Activated naive CD4-positive, alpha-beta T cell treated with anti-CD3 and anti-CD28 coated beads, Interleukin-2, amount 50 U/mL, for 16 hours (primary cell): ENCODE data around the gene ATP11A.

Experiments used
- DNase-seq: peaks from one replicate; pipeline ENCODE4 v3.0.0-alpha.2; 2020

The ATP11A gene

DNA sequence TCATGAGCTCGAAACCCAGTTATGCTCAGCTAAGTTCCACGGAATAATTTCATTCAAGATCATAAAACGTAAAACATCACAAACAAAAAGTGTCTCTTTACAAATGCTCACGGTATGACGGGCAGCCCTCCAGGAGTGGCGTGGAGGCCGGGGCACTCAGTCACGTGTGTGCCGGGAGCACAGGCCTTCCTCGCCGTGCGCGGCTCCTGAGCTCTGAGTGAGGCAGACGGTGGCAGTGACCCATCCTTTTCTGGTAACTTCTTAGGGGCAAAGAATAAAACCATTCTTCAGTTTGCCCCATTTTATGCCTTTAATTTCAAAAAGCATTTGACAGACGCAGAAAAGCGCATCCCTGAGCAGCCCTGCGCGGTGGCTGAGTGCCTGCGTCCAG, 72.8 kb downstream of the ATP11A start:
- no peak for DNase-seq

DNA sequence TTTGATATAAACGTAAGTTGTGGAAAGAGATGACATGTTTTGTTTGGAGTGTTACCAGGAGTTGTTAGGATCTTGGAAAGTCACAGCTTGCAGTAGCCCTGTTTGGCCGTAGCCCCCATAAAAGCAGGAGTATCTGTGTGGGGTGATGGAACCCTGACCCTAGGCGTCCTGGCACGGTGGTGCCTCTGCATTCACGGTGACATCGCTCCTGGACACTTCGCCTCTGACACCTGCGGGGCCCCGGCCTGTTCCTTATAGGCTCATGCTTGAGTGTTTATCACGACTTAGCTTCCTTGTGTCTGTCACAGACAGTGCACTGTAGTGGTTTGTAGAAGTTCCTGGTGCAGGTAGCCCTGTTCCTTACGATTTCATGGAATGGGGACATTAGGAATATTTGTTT, 74.2 kb downstream of the ATP11A start:
- DNase-seq, result no peak

DNA sequence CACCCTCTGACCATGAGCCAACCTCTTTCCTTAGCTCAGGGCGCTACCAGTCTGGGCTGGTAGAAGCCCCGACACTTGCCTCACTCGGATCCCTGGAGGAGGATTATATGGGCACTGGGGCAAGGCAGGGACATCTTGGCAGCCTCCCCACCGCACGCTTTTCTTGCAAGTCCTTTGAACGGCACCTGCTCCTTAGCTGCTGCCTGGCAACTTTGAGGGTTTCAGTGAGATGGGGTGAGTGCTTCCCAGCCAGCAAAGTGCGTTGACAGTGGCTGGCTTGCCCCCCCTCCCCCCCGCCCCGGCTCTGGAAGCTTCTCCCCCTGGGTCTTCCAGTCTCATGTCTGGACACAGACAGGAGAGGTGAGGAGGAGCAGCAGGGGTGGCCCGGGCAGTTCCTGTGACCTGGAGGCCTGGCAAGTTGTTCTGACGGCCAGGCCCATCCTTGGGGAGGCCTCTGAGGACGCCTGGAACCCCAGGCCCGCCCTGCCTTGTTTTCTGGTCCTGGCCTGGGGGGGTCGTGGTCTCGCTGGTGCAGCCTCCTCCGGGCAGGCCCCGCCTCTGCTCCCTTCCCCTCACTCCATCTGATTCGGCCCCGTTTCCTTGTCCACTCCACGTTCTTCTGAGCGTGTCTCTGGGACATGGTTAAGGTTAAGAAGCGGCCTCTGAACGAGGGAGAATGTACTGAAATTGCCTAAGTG, 75.2 kb downstream of the ATP11A start:
- no peak for DNase-seq

DNA sequence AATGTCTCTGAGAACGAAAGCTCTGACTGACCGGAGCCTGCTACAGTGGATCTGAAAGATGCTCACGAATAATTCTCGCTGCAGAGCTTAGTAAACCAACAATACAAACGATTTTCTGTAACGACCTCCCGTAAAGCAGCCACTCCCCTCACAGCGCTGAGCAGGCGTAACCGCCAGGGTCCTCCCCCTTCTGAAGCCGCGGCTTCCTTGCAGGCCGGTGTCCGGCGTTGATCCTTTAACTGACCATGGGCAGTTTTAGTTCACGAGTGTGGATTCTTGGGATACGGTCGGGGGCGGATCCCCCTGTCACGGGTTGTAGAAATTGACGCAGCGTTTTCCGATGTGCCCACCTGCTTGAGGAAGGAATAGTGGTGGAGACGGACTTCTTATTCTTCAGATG, 75.9 kb downstream of the ATP11A start:
- DNase-seq, result no peak

DNA sequence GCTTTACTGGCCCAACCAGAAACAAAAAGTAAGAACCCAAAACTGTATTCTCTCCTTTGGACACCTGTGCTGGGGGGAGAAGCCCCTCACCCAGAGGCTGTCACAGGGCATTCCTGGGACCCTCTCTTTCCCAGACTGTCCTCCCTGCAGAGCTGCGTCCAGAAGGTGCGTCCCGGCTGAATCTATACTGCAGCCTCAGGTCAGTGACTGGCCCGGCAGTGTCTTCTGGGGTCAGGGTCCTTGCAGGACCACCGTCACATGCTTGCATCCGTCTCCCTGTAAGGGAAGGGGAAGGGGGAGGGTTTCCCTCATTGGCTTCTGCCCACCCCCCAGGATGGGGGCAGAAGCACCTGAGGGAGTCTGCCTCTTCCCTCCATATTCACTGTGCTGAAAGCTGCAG, 76.5 kb downstream of the ATP11A start:
- DNase-seq, result no peak

DNA sequence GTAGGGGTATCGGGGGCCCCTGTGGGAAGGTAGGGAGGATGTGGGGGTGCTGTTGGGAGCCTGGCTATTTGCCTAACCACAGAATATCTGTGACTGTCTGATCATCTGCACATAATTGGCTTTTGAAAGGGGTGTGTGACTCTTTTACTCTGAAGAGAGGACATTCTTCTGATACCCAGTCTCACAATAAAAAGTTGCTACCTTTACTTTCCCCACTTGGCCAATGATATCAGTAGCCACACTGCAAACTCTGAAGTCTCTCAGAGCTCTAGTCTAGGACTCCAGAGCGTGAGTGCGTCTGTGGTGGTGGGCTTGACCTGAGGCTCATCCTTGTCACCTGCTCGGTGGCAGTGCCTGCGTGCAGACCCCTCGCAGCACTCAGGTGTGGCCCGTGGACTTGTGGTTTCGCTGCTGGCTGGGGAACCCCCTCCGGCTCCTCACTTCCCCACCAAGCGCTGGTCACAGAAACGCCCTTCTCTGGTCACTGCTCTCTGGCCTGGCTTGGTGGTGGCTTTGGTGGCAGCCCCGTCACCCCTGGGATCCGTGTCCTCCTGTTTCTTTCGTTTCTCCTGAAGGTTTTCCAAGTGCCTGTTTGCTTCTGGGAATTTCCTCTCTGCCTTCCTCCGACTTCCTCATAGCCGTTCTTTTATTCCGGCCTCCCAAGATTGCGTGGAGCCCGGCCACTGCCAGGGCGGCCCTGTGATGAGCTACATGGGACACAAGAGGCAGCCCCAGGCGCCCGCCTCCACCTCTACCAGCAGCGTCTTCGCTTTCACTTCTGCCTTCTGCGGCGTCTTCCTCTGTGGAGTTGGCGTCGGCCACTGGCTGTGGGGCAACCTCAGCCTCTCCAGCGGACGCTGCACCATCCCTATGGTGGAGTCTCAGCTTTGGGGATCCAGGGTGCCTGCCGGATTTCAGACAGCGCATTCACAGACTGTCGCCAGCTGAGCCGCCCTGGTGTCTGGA, 78.0 kb downstream of the ATP11A start:
- DNase-seq, result no peak

DNA sequence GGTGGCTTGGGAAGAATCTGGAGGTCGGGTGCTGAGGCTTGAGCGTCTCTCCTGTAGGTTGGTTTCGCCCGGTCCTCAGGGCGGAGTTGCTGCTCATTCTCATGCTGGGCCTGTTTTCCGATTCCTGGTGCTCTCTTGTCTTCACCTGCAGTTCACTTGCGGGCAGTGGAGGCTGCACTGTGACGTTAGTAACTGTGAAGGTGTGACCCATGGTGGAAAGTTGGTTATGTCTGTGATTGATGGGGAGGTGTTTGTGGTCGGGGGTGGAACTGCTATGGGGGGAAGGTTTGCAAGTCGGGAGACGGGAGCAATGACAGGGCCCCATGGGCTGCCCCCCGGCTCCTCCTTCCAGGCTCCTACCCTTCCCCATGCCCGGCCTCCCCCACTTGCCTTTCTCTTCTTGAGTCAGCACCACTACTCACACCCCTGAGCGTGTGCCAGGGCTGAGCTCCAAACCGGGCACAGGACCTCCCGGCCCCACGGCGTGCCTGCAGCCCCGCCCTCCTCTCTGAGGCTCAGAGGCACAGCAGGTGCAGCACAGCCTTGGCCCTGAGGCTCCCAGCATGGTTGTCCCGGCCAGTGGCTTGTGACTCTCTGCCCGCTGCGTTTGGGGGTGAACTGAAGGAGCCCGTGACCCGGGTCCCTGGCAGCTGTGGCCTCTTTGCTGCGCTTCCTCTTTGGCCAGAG, 79.1 kb downstream of the ATP11A start:
- no peak for DNase-seq

DNA sequence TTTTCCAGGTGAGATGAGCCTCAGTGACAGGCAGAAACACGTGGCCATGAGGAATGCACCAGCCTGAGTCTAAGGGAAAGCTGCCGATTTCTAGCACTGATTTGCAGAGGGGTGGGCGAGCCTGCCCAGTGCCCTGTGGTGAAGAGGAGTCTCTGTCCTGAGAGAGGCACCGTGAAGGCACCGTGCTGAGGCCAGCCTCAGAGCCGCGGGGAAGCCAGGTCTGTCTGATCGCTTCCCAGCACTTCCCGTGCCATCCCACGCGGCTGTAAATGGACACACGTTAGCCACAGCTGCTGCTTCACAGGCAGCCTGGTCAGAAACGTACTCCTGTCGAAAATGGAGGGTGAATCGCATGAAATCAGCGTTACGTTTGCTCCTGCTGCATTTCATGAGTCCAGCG, 79.8 kb downstream of the ATP11A start:
- no peak for DNase-seq

DNA sequence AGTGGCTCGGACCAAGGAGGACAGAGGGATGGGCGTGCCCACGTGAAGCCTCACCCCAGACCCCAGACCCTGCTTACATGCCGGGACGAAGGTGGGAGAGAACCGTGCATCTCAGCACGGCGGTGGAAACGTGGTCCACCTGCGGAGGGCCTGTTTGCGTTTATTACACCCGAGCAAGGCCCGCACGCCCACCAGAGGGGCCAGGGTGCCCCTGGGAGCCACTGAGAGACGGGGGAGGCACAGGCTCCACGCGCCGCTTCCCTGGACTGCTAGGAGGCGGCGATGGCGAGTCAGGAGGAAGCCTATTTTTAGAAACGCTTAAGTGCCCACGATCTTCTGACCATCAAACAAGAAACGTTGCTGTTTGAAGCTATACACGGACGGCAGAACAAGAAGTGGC, 80.7 kb downstream of the ATP11A start:
- DNase-seq, result no peak

DNA sequence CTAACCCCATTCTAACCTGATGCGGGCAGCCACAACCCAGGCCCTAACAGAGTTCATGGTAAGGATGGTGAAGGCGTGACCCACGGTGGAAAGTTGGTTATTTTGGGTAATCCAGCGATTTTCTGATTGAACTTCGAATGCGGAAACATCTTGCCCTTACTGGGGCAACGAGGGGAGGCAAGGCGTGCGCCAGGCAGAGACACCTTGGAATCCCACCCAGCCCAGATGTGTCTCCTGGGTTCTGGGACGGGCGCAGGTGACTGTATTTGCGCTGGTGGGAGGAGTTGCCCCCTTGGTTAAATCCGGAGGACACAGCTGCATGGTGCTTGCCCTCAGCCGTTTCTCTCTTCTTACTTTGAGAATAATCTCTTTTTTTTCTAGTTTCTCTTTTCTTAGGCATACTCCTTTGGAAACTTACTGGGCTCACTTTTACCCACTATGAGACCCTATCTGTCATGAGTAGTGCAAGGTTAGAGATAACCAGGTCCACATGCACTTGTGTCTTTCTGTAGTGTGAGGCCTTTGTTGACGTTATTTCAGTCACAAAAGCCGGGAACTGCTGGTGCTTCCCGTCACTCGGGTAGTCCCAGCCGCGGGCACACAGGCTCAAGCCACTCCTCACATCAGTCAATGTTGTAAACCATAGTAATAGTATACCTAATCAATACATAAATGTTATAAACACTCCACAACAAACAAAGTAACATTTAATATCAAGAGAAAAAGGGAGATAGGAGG, 81.5 kb downstream of the ATP11A start:
- no peak for DNase-seq

DNA sequence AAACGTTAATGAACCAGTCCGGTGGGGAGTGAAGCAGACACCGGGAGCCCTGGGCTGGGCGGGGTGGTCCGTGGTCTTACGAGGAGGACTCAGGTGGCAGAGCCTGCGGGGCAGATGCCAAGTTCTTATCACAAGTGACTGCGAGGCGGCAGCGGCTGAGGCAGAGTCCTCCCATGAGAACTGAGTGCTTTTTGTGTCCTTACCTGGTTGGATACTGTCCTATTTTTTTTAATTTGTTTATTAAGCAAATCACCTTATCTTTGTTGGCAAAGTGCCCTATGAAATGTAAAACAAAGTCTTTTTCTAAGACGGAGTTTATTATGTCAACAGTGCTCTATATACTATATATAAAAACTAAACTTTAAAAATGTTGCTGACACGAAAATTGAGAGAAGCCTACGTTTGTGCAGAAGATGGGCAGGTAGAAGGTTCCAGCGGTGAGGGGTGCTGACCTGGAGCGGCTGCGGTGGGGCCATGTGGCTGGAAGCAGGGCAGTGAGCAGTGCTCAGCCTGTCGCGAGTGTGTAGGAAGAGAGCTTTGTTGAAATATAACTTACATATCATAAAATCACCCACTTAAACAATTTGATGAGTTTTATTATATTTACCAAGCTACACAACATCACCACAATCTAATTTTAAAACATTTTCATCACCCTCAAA, 82.2 kb downstream of the ATP11A start:
- DNase-seq, result no peak

DNA sequence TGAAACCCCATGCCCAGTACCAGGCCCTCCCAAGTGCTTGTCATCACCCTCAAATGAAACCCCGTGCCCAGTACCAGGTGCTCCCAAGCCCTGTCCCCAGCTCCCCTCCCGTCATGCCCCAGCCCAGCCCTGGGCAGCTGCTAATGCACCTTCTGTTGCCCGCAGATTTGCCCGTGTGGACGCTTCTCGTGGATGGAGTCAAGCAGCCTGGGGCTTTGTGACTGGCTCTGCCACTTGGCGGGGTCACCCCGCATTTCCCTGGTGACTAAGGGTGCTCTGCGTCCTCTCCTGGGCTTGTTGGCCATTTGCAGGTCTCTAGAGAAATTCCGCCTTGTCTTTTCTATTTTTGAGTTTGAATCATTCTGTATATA, 82.7 kb downstream of the ATP11A start:
- no peak for DNase-seq

DNA sequence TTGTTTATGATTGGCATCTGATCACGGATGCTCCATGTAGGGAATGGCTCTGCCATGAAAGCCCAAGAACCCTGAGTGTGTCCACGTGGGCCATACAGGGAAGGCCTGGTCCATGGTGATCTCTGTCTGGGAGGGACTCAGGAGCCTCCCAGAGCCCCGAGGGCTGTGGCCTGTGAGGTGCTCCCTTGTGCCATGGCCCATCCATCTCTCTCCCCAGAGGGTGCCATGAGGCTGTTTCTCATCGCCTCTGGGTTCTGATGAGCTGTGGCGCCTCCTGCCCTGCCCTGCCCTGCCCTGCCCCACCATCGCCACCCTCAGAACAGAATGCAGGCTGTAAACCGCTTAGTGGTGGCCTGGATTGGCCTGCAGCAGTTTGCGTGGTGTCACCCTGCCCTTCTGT, 83.1 kb downstream of the ATP11A start:
- no peak for DNase-seq

DNA sequence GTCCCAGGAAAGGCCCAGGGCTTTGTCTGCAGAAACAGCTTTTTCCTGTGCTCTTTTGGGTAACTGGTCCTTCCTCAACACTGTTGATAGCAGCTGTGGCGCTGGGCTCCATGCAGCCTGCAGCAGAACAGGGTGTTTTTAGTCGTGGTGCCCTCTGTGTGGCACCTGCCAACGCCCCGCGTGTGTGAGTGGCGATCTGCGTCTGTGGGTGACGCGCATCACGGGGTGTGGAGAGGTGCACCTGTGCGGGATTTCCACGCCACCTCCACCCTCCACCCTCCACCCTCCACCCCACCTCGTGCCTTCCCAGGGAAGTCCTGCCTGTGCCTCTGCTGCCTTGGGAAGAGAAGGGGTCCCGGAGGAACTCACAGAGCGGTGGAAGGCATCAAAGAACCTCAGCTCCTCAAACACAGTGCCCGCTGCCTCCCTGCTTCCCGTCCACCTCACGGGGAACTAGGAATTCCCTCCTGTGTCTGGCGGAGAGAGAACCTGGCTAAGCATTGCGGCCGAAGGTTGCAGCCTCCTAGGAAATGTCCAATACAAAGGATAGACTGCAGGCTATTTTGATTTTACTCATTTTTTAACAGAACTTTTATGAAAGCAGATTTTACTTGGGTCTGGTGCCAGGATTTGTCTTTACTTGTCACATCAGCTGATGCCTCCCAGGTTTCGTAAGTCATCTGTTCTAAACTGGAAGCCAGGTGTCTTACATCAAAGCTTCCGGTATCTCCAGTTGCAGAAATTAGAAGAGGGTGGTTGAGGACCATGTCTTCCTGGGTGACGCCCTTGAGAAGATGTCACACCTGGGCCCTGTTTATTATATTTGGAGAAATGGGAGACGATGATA, 84.0 kb downstream of the ATP11A start:
- no peak for DNase-seq

DNA sequence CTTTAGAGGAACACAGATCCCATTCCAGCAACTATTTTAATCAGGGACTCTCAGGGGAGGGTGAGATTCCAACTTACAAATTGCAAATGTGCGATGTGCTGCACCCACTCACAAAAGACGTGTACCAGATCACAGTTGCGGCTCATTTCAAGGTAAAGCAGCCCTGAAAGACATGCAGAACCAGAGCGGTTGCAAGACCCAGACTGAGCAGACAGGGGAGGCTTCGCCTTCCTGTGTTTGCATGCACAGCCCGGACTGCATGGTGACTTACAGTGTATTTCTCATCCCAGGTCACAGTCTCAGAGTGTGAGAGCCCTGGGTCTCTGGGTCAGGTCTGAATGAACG, 84.6 kb downstream of the ATP11A start:
- DNase-seq, result no peak

DNA sequence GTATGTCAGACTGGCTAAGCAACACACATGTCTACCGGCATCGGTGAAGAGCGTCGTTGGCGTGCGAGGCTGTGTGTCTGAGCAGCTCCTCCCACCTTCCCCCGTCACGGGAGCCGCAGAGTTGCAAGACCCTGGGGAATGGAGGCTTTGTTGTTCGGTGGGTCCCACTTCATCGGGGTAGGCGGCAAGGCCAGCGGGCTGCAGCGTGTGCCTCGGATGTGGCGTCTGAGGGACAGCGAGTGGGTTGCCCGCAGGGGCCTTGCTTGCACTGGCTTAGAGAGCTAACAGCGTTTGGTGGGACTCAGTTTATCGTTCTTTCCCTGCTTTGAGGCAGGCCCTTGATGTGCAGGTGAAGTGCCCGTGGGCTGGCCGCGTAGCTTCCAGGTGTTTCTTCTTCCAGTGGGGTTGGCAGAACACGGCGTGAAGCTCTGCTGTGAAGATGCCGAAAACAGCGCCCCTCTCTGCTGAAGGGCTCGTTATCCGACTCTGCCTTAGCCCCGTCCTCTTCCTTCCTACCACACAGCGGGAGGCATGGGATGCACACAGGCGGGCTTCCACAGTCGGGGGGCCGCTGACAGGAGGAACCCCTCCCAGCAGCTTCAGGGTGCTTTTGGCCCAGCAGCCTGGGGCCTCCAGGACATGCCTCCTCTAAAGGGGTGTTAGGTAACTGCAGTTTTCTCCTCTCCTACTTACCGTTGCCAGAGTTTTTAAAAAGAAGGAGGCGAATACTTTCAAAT, 85.2 kb downstream of the ATP11A start:
- DNase-seq, result no peak

DNA sequence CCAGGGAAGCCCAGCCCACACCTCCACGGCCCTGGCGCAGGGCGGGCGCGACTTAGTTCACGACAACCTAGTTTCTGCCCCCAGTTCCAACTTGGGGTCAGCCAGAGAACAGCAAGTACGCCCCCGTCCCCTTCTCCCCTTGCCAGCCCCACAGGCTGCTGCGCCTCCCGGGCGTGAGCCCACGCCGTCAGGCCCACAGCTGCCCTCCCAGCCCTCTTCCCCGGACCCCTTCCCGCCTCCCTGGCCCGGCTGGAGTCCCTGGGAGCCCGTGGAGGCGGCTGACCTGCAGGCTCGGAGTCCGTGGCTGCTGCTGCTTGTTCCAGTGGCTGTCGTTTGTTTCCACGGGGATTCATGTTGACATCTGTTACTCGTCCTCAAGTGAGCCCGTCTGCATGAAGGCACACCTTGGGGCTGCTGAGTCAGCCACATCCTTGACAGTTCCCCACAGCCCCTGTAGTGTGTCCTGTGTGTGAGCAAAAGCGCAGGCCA, 86.0 kb downstream of the ATP11A start:
- no peak for DNase-seq

DNA sequence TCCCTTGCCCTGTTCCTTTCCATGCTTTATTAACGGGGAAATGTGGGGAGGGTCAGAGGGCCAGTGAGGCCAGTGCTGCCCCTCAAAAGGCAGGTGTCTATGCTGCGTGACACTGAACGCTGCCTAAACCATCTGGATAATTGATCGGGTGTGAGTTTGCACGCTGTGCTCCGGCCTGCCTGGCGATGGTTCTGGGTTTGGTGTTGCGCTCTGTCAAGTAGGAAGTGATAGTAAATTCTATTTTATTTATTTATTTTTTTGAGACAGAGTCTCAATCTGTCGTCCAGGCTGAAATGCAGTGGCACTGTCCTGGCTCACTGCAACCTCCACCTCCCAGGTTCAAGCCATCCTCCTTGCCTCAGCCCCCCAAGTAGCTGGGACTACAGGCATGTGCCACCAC, 86.5 kb downstream of the ATP11A start:
- DNase-seq, result no peak

DNA sequence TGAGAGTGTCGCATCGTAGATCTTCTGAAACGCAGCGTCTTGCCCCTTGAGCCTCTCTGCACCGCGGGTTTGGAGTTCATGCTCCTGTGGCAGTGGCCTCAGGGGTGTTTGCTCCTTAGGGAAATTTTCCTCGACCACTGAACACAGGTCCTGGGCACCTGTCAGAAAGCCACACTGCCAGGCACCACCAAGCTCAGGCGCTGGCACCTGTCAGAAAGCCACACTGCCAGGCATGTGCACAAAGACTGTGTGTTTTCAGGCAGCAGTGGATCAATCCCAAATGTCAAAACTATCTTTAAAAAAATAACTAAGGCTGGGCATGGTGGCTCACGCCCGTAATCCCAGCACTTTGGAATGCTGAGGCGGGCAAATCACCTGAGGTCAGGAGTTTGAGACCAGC, 87.1 kb downstream of the ATP11A start:
- no peak for DNase-seq

DNA sequence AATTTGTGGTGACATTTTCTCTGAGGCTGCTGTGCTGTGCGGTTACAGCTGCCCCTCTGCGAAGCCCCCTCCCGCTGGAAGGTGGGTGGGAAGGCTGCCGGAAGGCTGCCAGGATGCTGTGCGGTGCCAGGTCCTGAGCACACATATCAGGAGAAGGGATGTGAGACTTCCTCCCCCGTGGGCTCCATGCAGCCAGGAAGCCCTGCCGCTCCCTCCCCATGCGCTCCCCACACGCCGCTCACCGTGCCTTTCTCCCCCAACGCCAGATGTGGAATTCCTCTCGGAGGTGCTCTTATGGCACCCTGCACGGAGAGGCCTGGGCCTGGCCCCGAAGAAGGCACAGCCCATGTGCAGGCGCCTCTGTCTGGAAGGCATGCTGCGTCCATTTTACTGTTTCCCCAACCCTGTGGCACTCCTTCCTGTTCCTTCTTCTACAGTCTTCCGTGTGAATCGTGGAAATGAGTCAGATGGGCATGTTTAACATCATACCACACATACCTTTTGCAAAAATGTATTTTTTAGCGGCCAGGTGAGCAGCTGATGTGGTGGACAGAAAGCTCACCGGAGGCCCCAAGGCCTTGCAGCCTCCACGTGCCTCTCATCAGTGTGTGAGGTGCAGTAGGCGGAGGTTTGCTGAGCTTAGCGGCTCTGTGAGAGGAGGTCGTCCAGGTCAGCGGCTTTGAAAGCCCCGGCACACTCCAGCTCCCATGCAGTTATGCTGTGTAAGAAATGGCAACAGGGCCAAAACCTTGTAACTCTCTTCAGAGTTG, 88.0 kb downstream of the ATP11A start:
- DNase-seq, result no peak
